Stimulated activated CD8-positive, alpha-beta memory T cell treated with anti-CD3 and anti-CD28 coated beads, Interleukin-12 subunit alpha, Interleukin-12 subunit beta, amount 100 ng/mL, for 24 hours (primary cell): ENCODE data around the gene CCDC15.

Experiments used
- DNase-seq: peaks from one replicate; pipeline ENCODE4 v3.0.0-alpha.2; 2020; ENCODE audit errors: extremely low read depth

CCDC15 gene

DNA sequence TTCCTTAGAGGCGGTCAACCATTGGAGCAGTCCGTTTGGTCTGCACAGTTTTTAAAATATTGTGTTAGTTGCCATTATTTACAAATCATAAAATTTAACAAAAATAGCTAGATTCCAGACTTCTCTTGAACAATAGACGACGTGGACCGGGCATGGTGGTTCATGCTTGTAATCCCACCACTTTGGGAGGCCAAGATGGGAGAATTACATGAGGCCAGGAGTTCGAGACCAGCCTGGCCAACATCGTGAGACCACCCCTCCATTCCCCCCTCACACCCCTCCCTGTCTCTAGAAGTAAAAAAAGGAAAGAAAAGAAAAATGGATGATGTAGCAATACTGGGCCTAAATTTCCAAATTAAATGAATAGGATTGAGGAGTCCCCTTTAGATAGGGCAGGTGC lies 110.1 kb downstream of the CCDC15 start:
- no peak for DNase-seq

DNA sequence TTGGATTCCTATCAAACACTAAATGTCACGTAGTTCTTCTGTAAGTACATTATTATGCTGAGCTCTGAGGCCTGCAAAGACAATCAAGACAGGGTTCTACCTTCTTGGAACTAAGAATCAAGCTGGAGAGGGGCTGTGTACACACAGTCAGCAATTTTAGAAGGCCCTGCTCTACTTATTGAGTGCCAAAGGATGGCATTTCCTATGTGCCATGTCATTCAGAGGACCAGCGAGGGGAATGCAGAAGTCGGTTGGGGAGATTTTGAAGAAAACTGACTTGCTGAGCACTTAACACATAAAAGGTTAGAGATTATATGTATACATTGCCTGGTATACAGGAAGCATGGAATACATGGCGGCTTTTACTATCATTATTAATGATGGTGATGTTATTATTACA lies 114.4 kb downstream of the CCDC15 start:
- DNase-seq = no peak

DNA sequence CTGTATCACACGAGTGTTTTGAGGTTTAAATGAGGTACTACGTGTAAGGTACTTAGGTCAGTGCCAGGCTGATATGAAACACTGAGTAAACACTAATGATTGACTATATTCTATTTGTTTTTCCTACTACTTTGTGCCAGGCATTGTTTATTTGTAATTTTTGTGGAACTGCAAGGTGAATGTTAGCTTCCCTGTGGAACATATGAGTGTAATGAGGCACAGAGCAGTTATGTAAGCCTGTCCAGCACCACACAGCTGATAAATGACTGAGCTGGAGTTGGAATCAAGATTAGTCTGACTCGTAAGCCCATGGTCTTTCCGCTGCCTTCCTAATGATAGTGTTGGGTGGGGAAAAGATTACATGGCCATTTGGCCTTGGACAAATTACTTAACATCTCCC lies 115.0 kb downstream of the CCDC15 start:
- DNase-seq = no peak

DNA sequence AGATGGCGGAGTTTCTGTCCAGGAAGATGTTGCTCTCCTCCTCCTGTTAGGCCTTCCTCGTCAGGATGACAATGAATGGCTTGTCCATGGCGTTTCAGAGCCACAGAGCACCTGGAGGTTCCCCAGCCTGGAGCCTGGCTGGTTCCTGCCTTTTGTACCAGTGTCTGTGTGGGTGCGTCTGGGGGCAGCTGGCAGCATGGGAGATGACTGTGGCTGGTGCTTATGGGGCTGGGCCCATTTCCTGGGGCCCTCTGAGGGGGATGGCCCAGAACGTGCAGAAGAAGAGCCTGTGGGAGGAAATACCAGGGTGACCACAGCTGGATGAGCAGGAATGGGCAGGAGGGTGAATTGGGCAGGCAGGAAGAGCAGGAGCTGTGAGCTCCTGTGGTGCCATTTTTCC lies 115.8 kb downstream of the CCDC15 start:
- DNase-seq = no peak

DNA sequence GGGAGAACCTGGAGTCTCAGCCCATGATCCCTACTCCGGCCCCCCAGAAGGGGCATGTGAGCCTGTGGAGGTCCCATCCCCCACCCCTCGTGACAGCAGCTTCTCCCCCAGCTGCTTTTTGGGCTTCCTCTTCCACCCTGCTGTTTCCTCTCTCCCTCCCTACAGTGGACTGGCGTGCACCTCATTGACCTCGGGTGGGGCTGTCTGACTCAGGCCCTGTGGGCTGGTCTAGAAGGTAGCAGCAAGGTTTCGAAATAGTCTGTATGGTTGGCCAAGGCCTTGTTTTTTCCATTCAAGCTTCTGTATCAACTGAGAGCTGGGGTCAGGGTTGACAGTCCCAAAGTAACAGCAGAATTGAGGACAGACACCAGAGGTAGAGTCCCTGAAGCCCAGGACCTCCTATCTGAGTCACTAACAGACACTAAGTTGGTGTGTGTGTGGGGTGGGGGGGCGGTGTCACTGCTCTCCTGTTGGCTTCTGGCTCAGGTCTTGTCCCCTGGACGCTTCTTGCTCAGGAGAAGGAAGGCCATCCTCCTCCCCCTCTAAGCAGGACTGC lies 116.8 kb downstream of the CCDC15 start:
- no peak for DNase-seq

DNA sequence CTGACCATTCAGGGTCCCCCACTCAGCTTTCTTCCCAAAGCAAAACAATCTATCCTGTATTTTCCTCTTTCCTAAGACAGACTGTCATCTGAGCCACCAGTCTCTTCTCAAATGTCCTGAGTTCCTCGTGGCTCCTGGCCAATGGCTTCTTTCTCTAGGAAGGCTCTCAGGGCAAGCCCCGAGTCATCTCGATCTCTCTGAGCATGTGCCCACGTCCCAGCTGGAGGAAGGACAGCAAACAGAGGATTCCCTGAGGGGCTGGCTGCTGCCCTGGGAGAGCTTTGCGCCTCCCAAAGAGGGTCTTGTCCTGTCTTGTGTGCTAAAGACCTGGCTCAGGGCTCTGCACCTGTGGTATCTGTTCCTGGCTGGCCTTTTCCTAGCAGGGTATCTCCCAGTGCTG lies 117.4 kb downstream of the CCDC15 start:
- no peak for DNase-seq

DNA sequence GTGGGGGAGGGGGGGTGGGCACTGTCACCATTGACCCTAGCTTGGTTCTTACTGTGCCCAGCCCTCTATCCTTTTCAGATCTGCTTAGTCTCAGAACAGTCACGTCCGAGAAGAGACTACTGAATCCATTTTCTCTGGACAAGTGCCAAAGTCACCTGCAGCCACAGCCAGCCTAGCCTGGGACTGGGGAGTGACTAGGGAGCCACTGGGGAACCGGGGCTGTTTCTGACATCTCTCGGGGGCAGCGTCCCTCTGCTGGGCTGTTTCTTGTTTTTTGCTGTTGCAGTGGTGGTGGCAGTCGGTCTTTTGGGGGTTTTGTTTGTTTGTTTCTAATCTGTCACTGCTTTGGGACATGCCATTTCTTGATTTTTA lies 117.8 kb downstream of the CCDC15 start:
- no peak for DNase-seq

DNA sequence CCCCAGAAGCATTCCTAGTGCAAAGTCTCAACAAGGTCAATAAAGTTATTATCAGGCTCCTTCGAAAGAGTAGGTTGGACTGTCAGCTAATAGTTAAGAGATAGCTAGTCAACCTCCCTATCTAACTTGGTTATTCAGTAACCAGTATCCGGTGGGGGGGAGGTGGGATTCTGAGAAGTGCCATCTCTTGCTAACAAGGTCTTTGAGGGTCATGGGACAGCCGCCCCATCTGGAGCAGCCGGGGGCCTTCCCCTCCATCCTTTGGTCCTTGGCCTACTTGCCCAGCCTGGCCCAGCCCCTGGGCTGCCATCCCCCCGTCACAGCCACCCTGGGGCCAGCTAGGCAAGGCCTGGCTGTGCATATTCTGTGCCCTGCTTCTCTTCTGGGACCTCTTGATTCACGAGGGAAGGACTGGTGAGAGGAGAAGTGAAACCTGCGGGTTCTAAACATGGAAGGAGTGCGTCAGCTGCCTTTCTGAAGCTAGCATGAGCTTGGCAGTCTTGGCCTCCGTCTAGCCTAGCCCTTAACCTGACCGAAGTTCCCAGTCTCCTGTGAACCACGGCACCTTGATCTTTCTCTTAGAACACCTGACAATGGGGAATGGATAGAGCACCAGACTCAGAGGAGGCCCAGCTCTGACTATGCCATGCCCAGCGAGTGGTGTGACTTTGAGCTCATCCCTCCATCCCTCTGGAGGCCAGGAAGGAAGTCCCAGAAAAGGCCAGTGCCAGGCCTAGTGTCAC lies 118.4 kb downstream of the CCDC15 start:
- DNase-seq = no peak

DNA sequence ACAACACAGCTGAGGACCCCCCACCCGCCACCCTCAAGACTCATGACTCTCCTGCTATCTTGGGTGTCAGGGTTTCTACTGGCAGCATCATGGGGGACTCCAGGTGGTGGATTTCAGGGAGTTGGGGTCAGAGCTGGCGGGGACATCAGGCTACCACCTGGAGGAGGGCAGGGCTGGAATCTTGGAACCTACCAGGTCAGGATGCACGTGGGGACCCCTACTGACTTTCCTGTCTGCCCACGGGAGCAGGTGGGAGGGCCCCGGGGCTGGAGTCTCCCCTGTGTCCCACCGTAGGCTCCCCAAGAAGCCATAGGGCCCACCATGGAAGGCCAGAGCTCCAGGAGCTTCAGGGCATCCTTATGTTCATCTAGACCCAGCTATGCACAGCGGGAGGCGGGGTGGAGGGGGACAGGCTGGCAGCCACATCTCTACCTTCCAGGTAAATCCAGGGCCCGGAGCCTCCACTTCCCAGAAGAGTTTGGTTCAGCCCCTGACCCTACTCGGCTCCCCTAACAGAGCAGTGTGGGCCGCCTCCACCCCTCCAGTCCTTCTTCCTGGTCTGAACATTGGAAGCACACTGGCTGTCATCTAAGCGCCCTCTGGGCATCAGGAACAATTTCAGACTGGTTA lies 119.1 kb downstream of the CCDC15 start:
- no peak for DNase-seq

DNA sequence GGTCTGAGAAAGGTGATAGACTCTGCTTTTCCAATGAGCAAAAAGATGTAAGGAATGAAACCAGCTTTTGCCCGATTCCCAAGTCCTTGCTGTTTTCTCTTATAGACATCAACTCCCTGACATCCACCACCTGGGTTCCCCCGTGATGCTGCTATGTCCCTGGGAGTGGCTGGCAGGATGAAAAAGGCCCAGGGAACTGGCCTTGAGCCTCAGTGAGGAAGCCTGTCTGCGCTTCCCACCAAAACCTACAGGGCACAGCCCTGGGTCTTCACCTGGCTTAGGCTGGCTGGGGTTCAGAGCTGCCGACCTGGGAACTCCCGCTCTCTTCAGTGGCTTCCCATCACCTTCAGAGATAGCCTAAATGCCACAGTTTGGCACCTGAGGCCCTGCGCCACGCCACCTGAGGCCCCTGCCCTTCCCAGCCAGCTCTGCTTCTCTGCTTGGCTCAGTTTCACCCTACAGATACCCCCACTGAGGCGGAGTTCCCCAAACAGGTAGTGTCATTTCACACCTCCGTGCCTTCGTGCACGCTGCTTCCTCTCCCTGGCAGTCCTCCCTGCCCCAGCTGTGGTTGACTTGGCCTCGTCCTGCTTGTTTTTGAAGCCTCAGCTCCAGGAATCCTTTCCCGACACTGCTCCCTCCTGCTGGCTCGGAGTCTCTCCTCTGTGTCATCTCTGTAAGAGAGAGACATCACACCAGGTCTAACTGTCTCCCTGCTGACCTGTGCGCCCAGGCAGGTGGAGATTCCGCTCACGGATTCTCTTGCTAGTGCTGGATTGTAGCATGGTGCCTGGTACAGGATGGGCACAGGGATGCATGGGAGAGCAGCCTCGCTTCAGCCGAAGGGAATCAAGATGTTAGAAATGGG lies 119.8 kb downstream of the CCDC15 start:
- no peak for DNase-seq

DNA sequence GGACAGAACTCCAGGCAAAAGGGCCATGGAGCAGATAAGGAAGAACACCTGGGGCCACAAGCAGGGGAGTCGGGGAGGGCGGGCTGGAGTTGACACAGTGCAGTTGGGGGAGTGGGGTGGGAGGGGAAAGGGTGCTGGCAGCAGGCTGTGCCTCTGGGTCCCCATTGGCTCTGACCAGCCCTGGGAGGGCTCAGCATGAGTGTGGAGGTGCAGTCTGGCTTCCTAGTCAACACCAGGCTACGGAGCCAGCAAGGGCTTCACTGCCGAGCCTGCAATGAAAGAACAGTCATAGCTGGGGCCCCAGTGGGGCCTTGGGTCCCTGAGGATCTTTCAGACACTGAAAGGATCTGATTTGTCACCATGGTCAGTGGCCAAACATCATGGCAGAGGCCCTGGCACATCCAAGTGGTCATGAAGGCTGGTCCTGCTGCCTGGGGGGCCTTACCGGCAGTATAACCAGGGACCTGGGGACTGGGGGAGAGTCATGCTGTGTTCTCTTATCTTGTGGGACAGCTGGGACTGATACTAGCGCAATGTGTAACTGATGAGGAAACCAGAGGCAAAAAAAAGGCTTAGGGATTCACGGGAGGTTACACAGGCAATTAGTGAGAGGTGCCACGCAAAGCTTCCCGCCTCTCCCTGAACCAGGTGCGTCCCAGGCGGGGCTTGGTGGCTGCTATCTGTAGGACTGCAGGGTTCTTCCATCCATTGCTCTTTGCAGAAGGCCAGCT lies 120.7 kb downstream of the CCDC15 start:
- DNase-seq = no peak

DNA sequence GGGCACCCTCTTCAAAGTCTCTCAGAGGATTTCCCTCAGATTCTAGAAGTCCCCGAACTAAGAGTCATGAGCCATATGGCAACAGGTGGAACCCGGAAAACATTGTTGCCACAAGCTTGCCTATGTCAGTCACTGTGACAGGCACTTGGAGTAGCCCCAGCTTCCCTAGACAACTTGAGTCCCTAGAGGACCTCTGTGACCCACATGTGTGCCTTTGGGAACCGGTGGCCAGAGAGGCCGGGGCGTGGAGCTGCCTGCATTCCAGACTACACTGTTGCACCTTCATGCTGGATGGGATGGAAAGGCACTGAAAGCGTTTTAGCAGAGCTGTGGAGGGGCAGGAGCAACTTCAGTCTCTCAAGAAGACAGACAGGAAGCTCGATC lies 121.2 kb downstream of the CCDC15 start:
- no peak for DNase-seq

DNA sequence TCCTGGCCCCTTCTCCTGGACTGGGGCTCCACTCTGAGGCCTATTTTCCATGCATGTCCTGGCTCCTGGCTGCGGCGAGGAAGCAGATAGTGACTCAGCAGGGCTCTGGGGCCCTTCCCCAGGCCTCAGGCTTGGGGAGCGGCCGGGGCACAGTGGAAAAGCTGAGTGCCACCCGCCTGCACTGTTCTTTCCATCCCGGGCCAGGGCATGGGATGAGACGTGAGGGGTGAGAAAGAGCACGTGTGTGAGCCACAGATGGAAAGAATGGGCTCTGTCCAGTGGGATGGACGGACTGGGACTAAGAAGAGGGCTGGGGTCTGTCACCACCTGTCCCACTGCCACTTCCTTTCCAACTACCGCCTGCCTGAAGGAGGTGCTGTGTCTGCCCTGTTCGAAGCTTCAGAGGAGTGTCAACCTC lies 121.9 kb downstream of the CCDC15 start:
- no peak for DNase-seq

DNA sequence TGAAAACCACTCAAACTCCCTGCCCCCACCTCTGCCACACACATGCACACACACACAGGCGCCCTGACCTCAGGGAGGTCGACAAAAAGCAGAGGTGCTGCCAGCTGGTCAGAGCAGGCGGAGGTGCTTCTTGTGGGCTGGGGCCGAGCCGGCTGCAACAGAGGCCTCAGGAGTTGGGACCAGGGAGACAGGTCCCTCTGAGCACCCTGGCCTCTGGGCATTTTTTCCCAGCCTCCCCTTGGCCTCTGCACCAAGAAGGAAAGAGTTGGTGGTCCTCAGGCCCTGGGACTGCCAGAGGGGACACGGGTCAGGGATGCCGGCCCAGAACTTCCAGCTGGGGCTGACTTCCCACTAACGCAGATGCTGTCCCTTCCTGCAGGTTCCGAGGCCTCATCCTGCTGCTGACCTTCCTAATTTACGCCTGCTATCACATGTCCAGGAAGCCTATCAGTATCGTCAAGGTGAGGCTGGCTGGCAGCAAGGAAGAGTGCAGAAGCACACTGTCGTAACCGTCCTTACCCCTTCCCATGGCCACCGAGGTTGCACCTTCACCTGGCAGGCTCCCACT lies 122.5 kb downstream of the CCDC15 start:
- no peak for DNase-seq

DNA sequence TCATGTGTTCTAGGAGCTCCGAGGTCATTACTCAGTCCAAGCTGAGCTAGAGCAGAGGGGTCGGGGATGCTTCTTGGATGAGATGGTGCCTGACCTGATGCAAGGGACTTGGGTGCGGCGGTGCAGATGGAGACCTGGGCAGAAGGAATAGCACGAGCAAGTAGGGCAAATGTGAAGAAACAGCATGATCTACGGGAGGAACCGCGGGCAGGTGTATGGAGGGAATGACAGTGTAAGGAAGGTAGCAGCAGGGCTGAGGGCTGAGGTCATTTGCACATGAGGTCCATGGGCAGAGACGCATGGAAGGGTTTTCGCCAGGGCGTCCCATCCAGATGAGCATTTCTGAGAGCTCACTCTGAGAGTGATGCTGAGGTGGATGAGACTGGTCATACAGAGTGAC lies 124.0 kb downstream of the CCDC15 start:
- DNase-seq = no peak

DNA sequence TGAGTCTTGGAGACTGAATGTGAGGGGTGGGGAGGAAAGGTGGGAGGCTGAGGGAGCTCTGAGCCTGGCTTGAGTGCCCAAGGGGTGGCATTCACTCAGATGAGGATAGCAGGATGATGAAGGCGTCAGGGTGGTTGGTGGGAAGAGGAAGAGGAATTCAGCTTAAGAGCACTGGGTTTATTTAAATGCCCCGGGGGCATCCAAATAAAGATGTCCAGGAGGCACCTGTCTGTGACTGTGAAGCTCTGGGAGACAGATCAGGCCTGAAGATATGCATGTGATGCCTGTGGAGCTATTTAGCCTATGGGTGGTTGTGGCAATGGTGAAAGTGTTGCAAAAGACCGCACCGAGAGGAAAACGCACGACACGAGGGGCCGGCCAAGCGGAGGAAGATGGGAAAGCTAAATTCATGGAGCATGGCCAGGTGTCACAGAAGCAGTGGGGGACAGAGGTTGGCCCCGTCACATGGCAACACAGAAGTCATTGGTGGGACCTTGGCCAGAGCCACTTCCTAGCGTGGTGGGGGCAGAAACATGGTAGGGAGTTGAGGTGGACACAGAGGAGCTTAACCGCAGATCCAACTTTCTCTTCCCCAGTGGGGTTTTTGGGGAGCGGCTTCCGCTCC lies 124.6 kb downstream of the CCDC15 start:
- no peak for DNase-seq

DNA sequence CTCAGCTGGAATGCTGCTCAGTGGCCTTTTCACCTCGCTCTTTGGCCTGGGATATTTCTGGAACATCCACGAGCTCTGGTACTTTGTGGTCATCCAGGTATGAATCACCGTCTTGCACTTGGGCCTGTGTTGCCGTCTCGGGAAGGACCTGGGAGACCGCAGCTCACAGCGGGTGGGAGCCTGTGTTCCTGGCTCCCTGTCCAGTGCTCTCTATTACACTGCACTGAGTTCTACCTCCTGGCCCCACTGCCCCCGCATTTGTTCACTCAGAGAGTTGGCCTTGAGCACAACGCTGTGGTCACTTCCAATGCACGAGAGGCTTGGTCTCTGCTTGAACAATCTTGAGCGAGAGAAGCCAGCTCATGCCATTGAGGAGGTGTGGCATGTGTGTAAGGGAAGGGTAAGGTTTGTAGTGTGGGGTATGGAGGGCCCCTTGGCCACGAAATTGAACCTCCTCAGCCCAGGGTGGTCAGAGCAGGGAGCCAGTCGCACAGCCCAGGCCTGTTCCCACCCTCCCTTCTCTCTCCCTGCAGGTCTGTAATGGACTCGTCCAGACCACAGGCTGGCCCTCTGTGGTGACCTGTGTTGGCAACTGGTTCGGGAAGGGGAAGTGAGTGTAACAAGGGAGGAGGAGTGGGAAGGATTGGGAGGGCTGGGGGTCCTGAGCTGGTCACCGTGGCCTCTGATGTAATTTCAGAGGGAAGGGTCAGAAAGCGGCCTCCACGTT lies 125.3 kb downstream of the CCDC15 start:
- no peak for DNase-seq

DNA sequence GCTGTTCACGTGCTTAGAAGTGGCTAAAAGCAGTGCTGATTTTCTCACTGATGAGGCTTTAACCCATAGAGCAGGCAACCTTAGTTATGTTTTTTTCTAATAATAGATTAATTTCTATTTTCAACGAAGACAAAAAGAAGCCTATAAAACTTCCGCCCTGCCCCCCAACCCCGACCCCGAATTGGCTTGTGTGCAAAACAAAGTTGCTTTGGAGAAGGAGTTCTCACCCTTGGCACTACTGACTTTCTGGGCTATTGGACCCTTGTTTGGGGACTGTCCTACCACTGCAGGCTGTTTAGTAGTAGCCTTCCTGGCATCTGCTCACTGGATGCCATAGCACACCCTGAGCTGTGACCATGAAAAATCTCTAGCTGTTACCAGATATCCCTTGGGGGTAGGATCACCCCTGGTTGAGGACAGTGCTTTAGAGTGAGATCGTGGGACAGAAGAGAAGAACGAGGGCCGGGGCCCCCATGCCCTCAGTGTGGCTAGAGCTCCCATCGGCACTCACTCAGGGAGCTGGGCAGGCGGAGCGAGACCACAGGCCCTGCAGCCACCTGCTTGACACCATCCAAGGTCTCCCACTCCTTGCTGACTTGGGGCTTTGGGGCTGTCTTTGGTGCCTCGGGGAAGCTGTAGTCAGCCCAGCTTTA lies 126.0 kb downstream of the CCDC15 start:
- no peak for DNase-seq

DNA sequence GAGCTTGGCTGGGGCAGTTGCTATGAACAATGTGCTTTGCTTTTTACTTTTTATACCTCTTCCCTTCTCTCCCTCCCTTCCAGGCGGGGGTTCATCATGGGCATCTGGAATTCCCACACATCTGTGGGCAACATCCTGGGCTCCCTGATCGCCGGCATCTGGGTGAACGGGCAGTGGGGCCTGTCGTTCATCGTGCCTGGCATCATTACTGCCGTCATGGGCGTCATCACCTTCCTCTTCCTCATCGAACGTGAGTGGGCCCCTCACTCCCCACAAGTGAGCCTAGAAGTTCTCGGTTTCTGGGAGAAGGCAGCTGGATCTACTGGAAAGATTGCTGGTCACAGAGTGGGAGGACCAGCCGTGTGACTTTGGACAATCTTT lies 126.5 kb downstream of the CCDC15 start:
- DNase-seq = no peak
